ENCODE results near the gene BRD4.

Gene BRD4

DNA sequence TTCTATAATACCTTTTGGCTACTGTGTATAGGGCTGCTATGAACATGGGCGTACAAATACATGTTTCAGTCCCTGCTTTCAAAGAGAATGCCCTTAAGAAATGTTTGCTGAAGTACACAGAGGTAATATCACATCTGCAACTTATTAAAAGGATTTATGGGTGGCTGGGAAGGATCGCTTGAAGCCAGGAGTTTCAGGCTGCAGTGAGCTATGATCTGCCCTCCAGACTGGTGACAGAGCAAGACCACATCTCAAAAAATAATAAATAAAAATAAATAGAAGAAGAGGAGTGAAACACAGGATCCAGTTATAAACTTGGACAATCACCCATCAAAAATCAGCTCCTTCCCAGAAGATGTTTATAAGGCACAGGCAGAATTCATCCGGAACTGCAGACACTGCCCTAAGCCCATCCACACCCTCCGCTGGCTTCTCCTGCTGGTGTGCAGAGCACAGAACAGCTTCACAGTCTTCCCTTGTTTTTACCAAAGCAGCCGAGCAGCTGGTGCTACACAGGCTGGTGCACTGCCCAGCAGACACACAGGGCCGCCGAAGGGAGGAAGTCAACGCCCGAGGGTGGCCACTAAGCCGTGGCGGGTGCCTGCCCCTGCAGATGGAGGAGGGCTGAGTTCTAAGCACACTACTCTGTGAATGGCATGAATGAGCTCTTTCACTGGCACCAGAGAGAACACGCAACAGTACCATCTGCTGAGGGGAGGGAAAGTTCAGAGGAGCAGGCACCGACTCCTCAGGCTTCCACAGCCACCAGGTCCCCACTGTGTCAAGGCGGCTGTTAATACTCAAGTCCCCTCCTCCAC is 44.0 kb downstream of the BRD4 start:
- no peak for DNase-seq

DNA sequence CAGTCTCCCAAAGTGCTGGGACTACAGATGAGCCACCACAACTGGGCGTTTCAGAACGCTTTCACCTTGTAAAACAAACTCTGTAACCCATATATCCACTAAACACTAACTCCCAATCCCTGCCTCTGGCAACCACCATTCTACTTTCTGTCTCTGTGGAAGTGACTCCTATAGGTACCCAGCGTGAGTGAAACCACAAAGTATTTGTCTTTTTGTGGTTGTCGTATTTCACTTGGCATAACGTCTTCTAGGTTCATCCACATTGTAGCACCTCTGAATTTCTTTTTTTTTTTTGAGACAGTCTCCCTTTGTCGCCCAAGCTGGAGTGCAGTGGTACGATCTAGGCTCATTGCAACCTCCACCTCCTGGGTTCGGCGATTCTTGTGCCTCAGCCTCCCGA is 44.8 kb downstream of the BRD4 start:
- DNase-seq: no peak

DNA sequence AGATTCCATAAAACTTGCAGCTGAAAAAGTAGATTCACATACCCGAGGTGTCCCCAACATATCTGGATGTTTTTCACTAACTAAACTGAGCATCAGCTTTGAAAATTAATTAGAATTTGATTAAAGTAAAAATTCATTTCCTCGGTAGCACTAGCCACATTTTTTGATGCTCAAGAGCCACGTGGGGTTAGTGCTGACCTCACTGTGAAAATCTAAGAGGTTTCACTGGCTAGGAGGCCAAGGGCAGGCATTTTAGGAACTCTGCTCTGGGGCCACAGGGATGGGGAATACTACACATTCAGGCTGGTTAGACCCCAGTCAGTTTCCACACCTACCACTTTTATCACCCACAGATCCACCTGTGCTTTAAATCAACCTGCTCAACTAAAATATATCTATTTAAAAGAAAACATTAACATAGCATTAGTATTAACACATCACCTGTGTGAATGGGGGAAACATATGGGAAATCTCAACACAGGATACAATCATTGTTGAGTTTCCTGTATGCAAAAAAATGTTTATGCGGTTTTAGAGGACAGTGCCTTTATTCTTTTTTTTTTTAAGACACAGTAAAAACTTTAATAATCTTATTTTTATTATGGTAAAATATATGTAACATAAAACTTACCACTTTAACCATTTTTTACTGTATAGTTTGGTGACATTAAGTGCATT is 45.5 kb downstream of the BRD4 start:
- DNase-seq: no peak

DNA sequence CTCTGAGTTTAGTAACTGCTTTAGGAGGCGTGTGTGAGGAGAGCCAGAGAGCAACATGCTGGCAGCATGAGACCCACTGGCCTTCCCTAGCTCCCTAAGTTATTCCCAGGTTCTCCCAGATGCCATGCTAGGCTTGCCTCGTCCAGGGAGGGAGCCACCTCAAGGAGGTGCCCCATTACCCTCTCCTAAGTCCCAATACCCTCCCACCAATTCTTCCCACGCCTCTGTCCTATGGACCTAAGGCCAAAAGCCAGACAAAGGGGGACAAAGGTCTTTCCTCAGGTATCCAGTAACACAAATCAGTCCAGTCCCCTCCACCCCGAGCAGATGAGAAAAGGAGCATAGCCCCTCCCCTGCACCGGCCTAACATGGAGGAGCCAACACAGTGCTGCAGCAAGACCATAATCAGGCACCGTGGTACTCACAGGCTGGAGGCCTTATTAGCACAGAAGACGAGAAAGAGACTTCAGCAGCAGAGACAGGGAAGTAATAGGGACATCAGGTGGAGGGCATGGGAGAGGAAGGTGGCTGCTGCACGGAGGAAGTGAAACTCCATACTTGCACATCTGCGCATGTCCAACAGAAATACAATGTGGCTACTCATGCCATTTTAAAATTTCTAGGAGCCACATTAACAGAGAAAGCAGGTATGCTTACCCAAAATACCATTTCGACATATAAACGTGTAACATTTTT is 46.3 kb downstream of the BRD4 start:
- no peak for DNase-seq

DNA sequence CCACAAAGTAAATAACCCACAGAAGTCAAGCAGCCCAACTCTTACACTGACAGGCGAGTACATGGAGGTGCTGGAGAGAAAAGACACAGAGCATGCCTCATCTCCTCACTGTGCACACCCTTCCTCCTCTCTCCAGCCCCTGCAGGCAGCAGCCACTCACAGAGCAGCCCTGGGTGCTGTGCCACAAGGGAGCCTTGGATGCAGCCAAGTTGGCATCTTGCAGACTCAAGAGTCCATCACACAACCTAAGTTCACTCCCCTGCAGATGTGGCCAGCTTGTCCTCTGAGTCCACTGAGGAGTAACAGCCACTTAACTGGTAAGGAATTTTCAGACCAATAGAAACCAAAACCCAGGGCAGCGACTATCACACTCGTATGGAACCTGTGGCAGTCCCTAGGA is 47.4 kb downstream of the BRD4 start:
- no peak for DNase-seq

DNA sequence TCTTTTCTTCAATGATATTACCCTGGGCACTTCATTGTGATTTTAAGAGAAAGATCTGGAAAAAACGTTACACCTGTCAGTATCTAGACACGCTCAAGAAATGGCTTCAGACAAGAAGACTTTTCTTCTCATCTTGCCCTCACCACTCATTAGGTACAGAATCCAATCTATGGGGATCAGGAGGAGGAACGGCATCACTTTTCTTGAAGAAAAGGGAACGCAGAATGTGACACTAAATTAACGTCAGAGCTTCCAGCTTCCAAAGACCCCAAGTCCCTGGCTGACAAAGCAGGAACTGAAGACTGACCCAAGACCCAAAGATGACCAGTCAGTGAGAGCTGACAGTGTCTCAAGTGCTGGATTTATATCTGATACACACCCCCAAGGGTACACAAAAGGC is 48.2 kb downstream of the BRD4 start:
- DNase-seq: no peak

DNA sequence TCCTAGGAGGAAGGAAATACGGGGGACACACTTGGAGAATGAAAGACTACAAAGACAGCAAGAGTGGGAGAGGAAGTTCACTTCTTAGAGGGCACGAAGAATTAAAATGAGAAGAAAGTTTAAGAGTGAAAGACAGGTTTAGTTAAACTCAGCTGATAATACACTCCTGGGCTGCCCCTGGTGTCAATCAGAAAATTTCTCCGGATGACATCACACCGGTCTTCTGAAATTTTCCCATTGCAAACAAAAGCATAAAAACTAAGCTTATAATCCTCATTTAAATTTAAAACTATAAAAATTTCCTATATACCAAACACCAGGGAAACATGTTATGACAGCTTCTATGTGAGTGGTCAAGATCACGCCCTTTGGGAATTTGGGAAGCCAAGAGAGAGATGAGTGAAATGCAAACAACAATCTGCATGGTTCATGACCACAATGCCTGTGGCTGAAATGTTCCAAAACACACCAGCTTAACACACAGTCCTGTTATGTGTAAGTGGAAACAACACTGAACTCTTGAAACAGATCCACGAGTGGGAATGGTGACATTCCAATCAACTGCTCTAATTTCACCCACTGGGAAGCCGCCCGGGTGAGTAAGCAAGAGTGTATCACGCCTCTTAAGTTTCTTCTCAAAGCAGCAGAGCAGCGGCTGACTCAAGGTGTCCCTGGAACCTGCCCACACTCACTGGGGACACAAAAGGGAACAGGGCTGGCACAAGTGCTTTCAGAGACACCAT is 49.0 kb downstream of the BRD4 start:
- DNase-seq: no peak

DNA sequence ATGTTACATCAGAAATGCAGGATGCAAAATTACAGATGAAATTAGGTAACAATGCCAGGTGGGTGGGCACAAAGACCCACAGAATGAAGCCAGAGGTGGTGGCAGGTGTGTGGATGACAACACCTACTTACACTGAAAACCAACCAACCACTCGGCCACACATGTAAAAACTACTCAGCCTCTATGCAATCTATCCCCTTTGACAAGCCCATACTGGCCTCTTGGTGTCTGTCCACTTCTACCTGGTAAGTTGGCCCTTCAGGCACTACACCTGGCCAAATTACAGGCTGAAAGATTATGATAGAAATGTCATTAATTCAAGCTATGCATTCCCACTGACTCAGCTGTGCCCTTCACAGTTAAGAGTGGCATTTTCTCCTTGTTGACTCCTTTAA is 50.0 kb downstream of the BRD4 start:
- DNase-seq: no peak

DNA sequence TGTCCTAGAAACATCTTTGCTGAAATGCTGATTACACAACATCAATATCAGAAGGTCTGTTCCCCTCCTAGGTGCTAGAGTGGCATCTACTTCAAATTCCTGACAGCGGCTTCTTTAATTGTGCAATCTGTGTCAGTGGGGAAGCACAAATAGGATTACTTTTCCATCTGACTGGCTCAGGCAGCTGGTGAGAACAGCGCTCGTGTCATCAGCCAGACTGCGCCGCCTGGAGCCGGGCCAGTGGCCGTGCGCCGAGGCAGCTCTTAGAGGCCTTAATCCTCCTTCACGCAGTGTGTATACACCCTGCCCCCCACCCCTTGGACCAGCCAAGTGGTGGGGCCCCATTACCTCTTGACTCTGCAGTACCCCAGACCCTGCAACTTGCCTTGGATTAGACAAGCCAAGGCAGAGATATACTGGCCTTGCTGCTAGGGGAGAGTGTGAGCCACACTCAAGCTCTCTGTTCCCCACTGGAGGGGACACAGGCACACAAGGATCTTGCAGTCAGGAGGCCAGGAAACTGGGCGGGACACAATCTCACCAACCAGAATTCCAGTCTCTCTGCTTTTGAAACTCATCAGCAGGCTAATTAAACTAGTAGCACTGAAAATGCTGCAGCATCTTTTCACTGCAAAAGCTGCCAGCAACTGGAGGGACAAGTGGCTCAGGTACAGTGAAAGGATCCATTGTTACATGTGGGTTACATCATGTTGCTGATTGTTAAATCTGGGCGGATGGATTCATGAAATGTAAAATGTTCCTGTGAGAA is 51.2 kb downstream of the BRD4 start:
- no peak for DNase-seq

DNA sequence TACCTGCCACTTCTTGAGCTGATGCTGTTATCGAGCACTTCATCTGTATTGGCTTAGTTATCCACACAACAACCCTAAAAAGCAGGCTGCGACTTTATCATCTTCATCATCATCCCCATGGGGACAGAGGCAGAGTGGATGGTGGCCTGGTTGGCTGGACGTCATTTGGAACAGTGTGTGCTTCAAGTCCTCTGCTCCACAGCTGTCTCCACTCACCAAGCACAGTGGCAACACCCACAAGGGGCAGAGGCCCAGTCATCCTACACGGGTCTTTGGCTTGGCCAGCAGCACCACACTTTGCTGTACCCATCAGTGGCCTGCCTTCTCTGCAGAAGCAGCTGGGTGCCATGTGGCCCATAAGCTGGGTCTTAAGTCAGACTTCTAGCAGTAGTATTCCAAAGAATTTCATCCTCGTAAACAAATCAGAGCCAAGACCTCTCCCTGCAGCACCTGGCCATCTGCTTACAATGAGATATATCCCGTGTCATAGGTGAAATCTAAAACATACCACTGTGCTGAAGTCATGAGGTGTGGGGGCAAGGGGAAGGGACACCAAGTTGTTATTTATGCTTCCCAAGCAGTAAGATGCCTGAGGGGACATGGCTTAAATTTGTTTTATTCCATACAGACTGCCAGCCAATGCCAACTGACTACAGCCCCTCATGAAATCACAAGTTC is 52.2 kb downstream of the BRD4 start:
- DNase-seq: no peak

DNA sequence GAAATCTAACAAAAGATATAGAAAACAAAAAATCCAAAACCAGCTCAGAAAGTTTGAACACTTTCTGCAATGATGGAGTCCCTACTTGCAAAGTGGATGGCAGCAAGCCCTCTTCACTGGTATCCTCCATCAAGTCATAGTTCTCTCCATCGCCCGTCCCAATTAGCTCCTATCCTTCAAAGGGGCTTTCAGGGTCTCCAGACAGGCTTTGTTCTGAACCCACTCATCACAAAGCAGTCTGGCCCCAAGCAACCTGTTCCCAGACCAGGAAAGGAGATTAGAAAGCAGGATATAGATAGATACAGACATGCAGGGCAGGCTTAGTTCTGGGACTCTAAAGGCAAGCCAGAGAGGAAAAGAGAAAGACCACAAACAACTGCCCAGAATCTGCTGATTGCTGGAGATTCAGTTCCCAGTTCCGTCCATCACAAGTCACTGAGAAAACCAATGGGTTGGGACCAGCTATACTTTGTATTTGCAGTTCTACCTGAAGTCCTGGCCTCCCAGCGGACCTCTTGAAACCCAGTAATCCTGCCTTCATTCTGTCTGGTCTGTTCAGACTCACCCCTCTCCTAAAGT is 52.9 kb downstream of the BRD4 start:
- no peak for DNase-seq

DNA sequence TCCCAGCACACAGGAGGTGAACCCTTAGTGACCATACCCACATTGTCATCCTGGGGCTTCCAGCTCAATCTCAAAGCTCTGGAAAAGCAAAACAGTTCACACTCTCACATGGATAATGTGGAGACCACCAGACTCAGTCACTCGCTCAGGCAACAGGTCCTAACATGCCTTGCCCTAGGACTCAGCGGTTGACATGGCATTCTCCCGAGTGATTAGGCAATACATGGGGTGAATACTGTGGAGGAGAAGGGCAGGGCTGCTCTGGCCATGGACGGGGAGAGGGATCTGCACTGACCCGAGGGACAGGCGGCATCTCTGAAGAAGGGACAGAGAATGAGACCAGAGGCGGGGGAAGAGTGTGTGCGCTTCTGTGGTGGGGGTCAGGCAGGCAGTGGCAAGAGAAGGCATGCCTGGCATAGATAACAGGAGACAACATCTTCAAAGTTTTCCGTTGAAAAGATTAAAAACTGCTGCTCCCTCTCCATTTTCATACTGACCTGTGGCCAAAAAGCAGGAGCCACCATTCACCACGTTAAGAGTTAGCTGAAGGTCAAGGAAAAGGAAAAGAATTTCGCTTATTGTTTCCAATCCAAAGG is 55.6 kb downstream of the BRD4 start:
- DNase-seq: no peak

DNA sequence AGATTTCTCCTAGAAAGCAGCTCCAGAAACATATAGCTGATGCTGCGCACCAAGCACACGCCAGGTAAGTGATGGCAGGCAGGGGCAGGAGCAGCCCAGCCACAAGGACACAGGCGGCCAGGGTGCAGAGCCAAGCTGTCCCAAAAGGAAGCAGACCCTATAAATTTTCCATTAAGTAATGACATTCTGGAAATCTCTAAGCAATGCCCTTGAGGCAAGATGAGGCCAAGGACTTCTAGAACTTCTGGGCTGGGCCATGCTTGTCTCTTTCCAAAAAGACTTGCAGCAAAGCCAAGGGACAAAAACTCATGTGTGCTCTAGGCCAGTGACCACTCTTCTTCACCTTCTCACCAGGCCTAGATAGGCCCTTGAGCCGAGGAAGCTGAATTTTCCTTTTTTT is 57.9 kb downstream of the BRD4 start:
- no peak for DNase-seq

DNA sequence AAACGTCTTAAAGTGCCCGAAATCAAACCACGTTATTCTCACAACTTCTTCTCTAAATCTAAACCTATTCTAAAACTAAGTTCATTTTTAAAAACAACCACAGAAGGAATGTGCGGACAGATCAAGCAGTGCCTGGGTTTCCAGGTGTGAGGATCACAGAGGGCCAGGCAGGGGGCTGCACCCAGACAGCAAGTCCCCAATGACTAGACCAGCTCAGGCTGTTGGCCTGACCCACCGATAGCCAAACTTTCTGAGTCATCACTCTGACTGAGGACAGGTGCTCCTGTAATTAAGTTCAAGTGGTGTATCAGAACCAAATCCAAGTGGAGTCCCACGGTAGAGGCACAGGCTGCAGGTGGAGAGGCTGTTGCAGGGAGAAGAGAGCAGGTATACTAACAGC is 62.5 kb downstream of the BRD4 start:
- DNase-seq: no peak

DNA sequence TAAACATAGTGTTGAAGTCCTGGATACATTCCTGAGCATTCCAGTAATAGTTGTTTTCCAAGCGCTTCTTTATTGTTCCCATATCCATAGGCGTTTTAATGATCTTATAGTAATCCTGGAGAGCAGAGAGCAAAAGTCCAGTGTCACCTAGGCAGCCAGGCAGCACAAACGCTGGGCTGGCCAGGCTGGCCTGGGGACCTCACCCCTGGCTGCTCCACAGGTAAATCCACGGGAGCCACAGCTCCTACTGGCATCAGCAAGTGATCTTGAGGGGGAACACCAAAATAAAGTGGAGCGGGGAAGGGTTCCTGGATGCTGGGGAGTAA is 63.4 kb downstream of the BRD4 start:
- no peak for DNase-seq

DNA sequence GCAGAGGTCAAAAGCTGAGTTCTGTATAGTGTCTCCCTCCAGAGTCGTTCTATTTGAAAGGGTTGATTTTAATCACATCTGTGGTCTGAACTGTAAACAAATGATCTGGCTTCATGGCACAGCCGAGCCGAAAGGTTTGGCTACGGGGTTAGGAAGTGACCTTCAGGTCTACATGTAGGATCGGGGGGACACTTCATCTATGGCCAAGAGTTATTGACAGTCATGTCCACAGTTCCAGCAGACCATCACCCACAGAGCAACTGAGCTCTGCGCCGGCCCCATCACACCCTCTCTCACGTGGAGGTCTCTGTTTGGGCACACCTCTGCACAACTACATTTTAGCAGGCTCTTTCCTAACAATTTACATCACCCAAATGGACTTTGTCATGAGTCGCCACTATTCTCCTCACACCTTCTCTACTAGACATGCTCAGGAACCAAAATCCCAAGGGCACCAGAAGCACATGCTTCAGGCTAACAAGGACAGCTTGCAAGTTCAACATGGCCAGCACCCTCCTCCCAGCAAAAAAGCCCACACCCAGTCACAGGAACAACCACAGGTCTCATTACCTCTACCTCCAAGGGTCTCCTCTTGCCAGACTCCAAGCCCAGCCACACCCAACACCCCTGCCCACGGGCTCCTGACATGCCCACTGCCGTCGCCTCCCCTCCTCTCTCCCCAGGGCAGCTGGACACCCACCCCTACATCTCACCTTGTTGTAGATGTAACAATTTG is 64.0 kb downstream of the BRD4 start:
- no peak for DNase-seq

DNA sequence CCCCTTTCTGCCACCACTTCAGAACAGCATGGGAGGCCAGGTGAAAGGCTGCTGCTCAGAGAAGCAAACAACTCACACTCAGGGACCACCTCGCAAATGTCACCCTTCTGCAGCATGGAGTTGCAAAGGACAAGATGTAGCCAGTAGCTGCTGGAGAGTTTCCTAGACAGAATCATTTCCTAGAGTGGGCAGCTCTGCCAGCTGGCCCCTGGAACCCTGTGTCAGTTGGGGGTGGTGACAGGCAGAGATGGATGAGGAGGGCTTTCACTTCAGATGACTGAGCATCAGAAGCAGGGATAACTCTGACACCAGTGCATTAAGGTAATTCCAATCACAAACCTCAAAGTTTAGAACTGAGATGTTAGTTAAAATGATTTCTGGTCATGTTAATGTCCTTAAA is 65.7 kb downstream of the BRD4 start:
- DNase-seq: no peak

DNA sequence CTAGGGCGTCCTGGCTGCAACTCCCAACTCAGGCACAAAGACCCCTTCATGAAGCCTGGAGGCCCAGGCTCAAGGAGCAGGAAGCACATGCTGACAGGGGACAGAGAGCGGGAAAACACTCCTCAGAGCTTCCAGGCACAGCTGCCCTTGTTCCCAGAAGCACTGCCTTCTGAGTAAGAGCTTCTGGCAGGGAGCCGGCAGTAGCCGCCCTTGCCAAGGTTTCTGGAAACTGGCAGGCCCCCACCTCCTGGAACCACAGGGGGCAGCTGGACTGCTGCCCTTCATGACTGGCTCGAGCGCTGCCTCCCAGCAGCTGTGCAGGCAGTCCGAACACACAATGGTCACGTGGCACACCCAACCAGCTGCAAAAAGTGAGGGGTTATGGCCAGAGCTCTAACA is 66.5 kb downstream of the BRD4 start:
- no peak for DNase-seq

DNA sequence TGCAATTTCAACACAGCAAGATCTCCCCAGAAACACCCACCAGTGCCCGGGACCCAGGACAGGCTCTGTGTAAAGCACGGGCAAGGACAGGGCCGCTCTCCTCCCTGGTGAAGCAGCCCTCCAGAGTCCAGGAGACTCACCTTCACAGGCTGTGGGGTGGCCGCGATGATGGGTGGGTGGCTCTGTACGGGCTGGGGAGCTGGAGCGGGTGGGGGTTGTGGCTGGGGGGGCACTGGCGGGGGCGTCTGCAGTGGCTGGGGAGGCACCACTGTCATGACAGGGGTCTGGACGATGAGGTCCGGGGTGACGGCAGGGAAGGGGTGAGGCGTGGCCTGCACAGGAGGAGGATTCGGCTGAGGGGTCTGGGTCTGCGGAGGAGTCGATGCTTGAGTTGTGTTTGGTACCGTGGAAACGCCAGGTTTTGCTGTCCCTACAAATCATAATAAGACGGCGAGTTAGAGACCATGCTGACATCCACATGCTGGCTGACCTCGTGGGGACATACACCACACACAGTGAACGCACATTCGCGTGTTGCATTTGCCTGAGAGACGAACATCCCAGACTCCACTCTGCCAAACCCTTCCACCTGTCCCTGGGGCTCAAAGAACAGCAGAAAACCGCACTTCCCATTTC is 67.0 kb downstream of the BRD4 start:
- DNase-seq: no peak

DNA sequence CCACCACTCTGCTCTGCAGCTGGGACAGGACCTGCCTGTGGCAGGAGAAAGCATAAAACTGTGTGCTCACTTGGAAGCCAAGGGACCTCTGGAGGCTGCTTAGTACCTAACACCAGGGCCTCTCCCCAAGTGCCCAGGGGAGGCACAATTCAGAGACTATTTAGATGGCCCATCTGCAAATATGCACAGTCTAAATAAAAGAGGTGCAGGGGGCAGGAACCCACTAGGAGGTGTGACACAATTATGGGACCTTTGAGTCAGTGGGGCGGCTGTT is 67.5 kb downstream of the BRD4 start:
- no peak for DNase-seq

All from CD4-positive, alpha-beta T cell treated with Interleukin-17A for 1 hour (primary cell).